ENCODE measurements around the gene HS2ST1. TPM values are rescaled to one million over a fixed set of nuclear protein-coding genes. Genes with fewer than 3 reads are reported as not detected.

HS2ST1 gene
- total and polyA plus RNA-seq, 12 donors: 2.4 to 21.4 (median 13.6) TPM

GRCh38 chr1:86998280-86998679 lies 83.8 kb downstream of the HS2ST1 start:
- 96 to 99% methylated on average over 3 of the region's 3 CpGs for WGBS, 2 donors
- TF ChIP-seq, protein P1, sequence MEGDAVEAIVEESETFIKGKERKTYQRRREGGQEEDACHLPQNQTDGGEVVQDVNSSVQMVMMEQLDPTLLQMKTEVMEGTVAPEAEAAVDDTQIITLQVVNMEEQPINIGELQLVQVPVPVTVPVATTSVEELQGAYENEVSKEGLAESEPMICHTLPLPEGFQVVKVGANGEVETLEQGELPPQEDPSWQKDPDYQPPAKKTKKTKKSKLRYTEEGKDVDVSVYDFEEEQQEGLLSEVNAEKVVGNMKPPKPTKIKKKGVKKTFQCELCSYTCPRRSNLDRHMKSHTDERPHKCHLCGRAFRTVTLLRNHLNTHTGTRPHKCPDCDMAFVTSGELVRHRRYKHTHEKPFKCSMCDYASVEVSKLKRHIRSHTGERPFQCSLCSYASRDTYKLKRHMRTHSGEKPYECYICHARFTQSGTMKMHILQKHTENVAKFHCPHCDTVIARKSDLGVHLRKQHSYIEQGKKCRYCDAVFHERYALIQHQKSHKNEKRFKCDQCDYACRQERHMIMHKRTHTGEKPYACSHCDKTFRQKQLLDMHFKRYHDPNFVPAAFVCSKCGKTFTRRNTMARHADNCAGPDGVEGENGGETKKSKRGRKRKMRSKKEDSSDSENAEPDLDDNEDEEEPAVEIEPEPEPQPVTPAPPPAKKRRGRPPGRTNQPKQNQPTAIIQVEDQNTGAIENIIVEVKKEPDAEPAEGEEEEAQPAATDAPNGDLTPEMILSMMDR (IDR thresholded peaks at IDR 0.05): no peak
- no peaks in the 10 kb centered on the region for H3K27me3 ChIP-seq
- no peaks in the 10 kb centered on the region for H3K36me3 ChIP-seq
- H3K27ac ChIP-seq: no peak overlapping the region
- H3K4me1 ChIP-seq: peaks cover 0 to 4% (median 0%) of the 10 kb centered on the region in 9 donors
- H3K9me3 ChIP-seq: no peaks in the 10 kb centered on the region
- DNase-seq: no peak
- ATAC-seq: no peak
- intact Hi-C loops (cut with DNase I): no loop called here
- H3K4me3 ChIP-seq: no peak overlapping the region

GRCh38 chr1:86998727-86999126 lies 84.3 kb downstream of the HS2ST1 start:
- DNase-seq: no peak
- H3K36me3 ChIP-seq: no peaks in the 10 kb centered on the region
- intact Hi-C loops (cut with DNase I): no loop called here

DNA sequence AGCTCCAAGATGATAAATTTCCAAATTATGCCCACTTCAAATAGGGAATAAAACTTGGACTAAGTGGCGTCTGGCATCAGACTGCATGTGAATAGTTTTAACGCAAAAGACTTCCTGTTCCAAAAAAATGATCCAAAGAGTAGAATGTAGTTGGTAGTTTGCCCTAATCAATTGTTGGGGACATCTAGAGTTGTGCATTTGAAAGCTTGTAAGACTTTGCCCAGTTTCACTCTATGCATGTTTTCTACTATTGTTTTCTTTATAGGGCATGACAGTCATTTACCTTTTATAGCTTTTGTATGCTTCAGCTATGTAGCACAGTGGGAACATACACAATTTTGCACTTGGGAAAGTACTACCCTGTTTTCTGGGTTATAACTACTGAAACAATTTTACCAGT lies 86.0 kb downstream of the HS2ST1 start:
- no peaks in the 10 kb centered on the region for H3K9me3 ChIP-seq
- H3K4me3 ChIP-seq: no peak overlapping the region
- DNase-seq (no peak), ATAC-seq (no peak)
- H3K27me3 ChIP-seq: no peaks in the 10 kb centered on the region
- no peak overlapping the region for H3K27ac ChIP-seq
- peaks cover 0 to 4% (median 0%) of the 10 kb centered on the region in 9 donors for H3K4me1 ChIP-seq
- no peaks in the 10 kb centered on the region for H3K36me3 ChIP-seq
- TF ChIP-seq, protein P1 (IDR thresholded peaks at IDR 0.05): no peak
- intact Hi-C loops (cut with DNase I): no loop called here
- 34 to 74% methylated on average over 2 of the region's 2 CpGs for WGBS, 2 donors

More at GRCh38 chr1:86998727-86999126, 84.3 kb downstream of the HS2ST1 start:
- Histone ChIP-seq H3K4me1 (peaks cover 0 to 4% (median 0%) of the 10 kb centered on the region in 9 donors), H3K4me3 (no peak overlapping the region), H3K27me3 (no peaks in the 10 kb centered on the region), H3K27ac (no peak overlapping the region), H3K9me3 (no peaks in the 10 kb centered on the region)
- ATAC-seq: no peak
- TF ChIP-seq, protein P1 (IDR thresholded peaks at IDR 0.05): no peak

GRCh38 chr1:87004857-87005256 lies 90.4 kb downstream of the HS2ST1 start:
- no peak for DNase-seq
- Histone ChIP-seq H3K27me3 (no peaks in the 10 kb centered on the region), H3K9me3 (no peaks in the 10 kb centered on the region), H3K4me1 (peaks cover 0 to 4% (median 0%) of the 10 kb centered on the region in 9 donors), H3K27ac (no peak overlapping the region), H3K4me3 (no peak overlapping the region), H3K36me3 (no peaks in the 10 kb centered on the region)
- ATAC-seq: no peak
- TF ChIP-seq, protein P1 (IDR thresholded peaks at IDR 0.05): no peak
- 93 to 97% methylated on average over 1 of the region's 1 CpG for whole genome bisulfite sequencing, 2 donors
- intact Hi-C loops (cut with DNase I): no loop called here

All from heart right ventricle (tissue), 16 donors.